ENCODE data around the gene AK1. TPM values are rescaled to one million over a fixed set of nuclear protein-coding genes. Genes with fewer than 3 reads are reported as not detected.

AK1 gene
- total RNA-seq, 1 experiment from 2014 or later, result 34.4 TPM

- H3K27ac Mint-ChIP-seq, result no peak overlapping the region
- POLR2A ChIA-PET, result interaction anchor here (1.5 kb wide), 1 partner anchor 13 kb away, joined by 3 read pairs; no protein-coding TSS in a partner anchor
- CTCF ChIA-PET, result interaction anchor here (1.0 kb wide), 1 partner anchor 20 kb away, joined by 3 read pairs; no protein-coding TSS in a partner anchor
- peaks cover 64% of the 10 kb centered on the region for H3K36me3 Mint-ChIP-seq
- TF ChIP-seq RORB (CRISPR knock-in tag; IDR thresholded peaks at IDR 0.05) (no peak), ZNF317 (CRISPR knock-in tag; IDR thresholded peaks at IDR 0.05; ENCODE audit: borderline replicate concordance, low read depth) (no peak), MLX (CRISPR knock-in tag; IDR thresholded peaks at IDR 0.05) (no peak), ZNF423 (CRISPR knock-in tag; IDR thresholded peaks at IDR 0.05) (no peak), KAT7 (CRISPR knock-in tag; IDR thresholded peaks at IDR 0.05; ENCODE audit: borderline replicate concordance) (no peak), ZNF138 (CRISPR knock-in tag; conservative IDR thresholded peaks at IDR 0.05) (no peak)
- DNase-seq (ENCODE audit: low spot score) (no peak), ATAC-seq (no peak)
- H3K4me3 Mint-ChIP-seq, result no peak overlapping the region
- peaks cover 6% of the 10 kb centered on the region; the same call in 1 of the 2 replicates for H3K9me3 Mint-ChIP-seq
- H3K4me1 Mint-ChIP-seq, result peaks cover 7% of the 10 kb centered on the region; the same call in 1 of the 2 replicates
- no peaks in the 10 kb centered on the region for H3K27me3 Mint-ChIP-seq (ENCODE audit: low read depth)
These were observed 12.6 kb upstream of the AK1 start for GRCh38 chr9:127890053-127890452.

- no peak for DNase-seq (ENCODE audit: low spot score)
- ChIA-PET CTCF (interaction anchor here (1.1 kb wide), 1 partner anchor 18 kb away, joined by 3 read pairs; no protein-coding TSS in a partner anchor), POLR2A (no interaction called here)
- ATAC-seq, result no peak
- Mint-ChIP-seq H3K36me3 (peaks cover 46% of the 10 kb centered on the region), H3K27me3 (ENCODE audit: low read depth) (no peaks in the 10 kb centered on the region), H3K27ac (no peak overlapping the region), H3K9me3 (peaks cover 3% of the 10 kb centered on the region; the same call in 1 of the 2 replicates), H3K4me3 (no peak overlapping the region), H3K4me1 (peaks cover 9% of the 10 kb centered on the region)
- no peak for TF ChIP-seq RELA (CRISPR knock-in tag; IDR thresholded peaks at IDR 0.05; ENCODE audit: borderline replicate concordance)
- no peak for TF ChIP-seq E2F4 (CRISPR knock-in tag; IDR thresholded peaks at IDR 0.05; ENCODE audit: borderline replicate concordance, low read depth)
- TF ChIP-seq ETV6 (CRISPR knock-in tag; IDR thresholded peaks at IDR 0.05), result no peak
- no peak for TF ChIP-seq OVOL2 (CRISPR knock-in tag; IDR thresholded peaks at IDR 0.05; ENCODE audit: borderline replicate concordance)
- no peak for TF ChIP-seq USF1 (CRISPR knock-in tag; IDR thresholded peaks at IDR 0.05)
- no peak for TF ChIP-seq FOXP1 (CRISPR knock-in tag; IDR thresholded peaks at IDR 0.05; ENCODE audit: borderline replicate concordance)
- TF ChIP-seq ZNF263 (CRISPR knock-in tag; IDR thresholded peaks at IDR 0.05; ENCODE audit: low read depth), result no peak
- TF ChIP-seq SMAD4 (CRISPR knock-in tag; IDR thresholded peaks at IDR 0.05), result no peak
- no peak for TF ChIP-seq NR1H2 (CRISPR knock-in tag; IDR thresholded peaks at IDR 0.05)
- TF ChIP-seq JAZF1 (CRISPR knock-in tag; IDR thresholded peaks at IDR 0.05), result no peak
These were observed 10.3 kb upstream of the AK1 start for GRCh38 chr9:127887792-127888191.

- H3K27me3 Mint-ChIP-seq (ENCODE audit: low read depth), result no peaks in the 10 kb centered on the region
- ChIA-PET POLR2A (no interaction called here), CTCF (no interaction called here)
- DNase-seq (ENCODE audit: low spot score) (no peak), ATAC-seq (peak; percentile 60)
- H3K36me3 Mint-ChIP-seq, result peaks cover 37% of the 10 kb centered on the region
- H3K4me3 Mint-ChIP-seq, result no peak overlapping the region
- peak overlapping the region; percentile 83; the same call in 1 of the 2 replicates for H3K27ac Mint-ChIP-seq
- H3K9me3 Mint-ChIP-seq, result no peaks in the 10 kb centered on the region
- TF ChIP-seq GTF2I (CRISPR knock-in tag; conservative IDR thresholded peaks at IDR 0.05) (peak; percentile 59; the same call in 1 of the 2 replicates), ZNF263 (CRISPR knock-in tag; IDR thresholded peaks at IDR 0.05; ENCODE audit: low read depth) (no peak), TP53 (CRISPR knock-in tag; IDR thresholded peaks at IDR 0.05) (no peak), NFYB (CRISPR knock-in tag; conservative IDR thresholded peaks at IDR 0.05; ENCODE audit: low read depth) (peak; percentile 98)
- peaks cover 16% of the 10 kb centered on the region for H3K4me1 Mint-ChIP-seq
These were observed 9.0 kb upstream of the AK1 start for GRCh38 chr9:127886401-127886972.
